Measurements from ENCODE around the gene SLC4A2. TPM values are rescaled to one million over a fixed set of nuclear protein-coding genes. Genes with fewer than 3 reads are reported as not detected.

The SLC4A2 gene
- total RNA-seq, 1 donor from 2014 or later, result 66.5 TPM

- no peak for DNase-seq (ENCODE audit: extremely low spot score in 2 of 2)
- H3K27me3 ChIP-seq, result no peaks in the 10 kb centered on the region
- H3K27ac ChIP-seq, result no peak overlapping the region
- intact Hi-C loops (cut with DNase I), result no loop called here
- H3K36me3 ChIP-seq, result peaks cover 0 to 23% of the 10 kb centered on the region in 2 donors
- no peak for TF ChIP-seq POLR2A (IDR thresholded peaks at IDR 0.05)
- no peak for TF ChIP-seq CTCF (IDR thresholded peaks at IDR 0.05)
- TF ChIP-seq POLR2AphosphoS5 (IDR thresholded peaks at IDR 0.05; ENCODE audit: insufficient read depth in 1 of 2, low read depth in 1 of 2), result no peak
- peaks cover 21% of the 10 kb centered on the region for H3K4me1 ChIP-seq
- no peaks in the 10 kb centered on the region for H3K9me3 ChIP-seq
- H3K4me3 ChIP-seq, result no peak overlapping the region
Measured at GRCh38 chr7:151031011-151031410, 28.4 kb upstream of the SLC4A2 start.

GRCh38 chr7:151032936-151033863 lies 26.2 kb upstream of the SLC4A2 start:
- Histone ChIP-seq H3K36me3 (peaks cover 0 to 33% of the 10 kb centered on the region in 2 donors), H3K27ac (no peak overlapping the region)
- intact Hi-C loops (cut with DNase I), result no loop called here

GRCh38 chr7:151033864-151034249 lies 25.5 kb upstream of the SLC4A2 start:
- Histone ChIP-seq H3K27me3 (no peaks in the 10 kb centered on the region), H3K4me3 (no peak overlapping the region), H3K36me3 (peaks cover 0 to 33% of the 10 kb centered on the region in 2 donors), H3K27ac (no peak overlapping the region), H3K4me1 (peaks cover 17% of the 10 kb centered on the region), H3K9me3 (no peaks in the 10 kb centered on the region)
- TF ChIP-seq POLR2A (IDR thresholded peaks at IDR 0.05), result no peak
- TF ChIP-seq POLR2AphosphoS5 (IDR thresholded peaks at IDR 0.05; ENCODE audit: insufficient read depth in 1 of 2, low read depth in 1 of 2), result no peak
- no peak for DNase-seq (ENCODE audit: extremely low spot score in 2 of 2)
- intact Hi-C loops (cut with DNase I), result no loop called here

More at GRCh38 chr7:151032936-151033863, 26.2 kb upstream of the SLC4A2 start:
- Histone ChIP-seq H3K4me3 (no peak overlapping the region), H3K9me3 (no peaks in the 10 kb centered on the region), H3K27me3 (no peaks in the 10 kb centered on the region), H3K4me1 (peaks cover 13% of the 10 kb centered on the region)
- TF ChIP-seq CTCF (IDR thresholded peaks at IDR 0.05) (no peak), POLR2AphosphoS5 (IDR thresholded peaks at IDR 0.05; ENCODE audit: insufficient read depth in 1 of 2, low read depth in 1 of 2) (no peak), POLR2A (IDR thresholded peaks at IDR 0.05) (no peak)
- DNase-seq (ENCODE audit: extremely low spot score in 2 of 2), result no peak

GRCh38 chr7:151034312-151035025 lies 24.9 kb upstream of the SLC4A2 start:
- no peak for TF ChIP-seq POLR2AphosphoS5 (IDR thresholded peaks at IDR 0.05; ENCODE audit: insufficient read depth in 1 of 2, low read depth in 1 of 2)
- TF ChIP-seq POLR2A (IDR thresholded peaks at IDR 0.05), result no peak
- no peak for TF ChIP-seq CTCF (IDR thresholded peaks at IDR 0.05)
- no peaks in the 10 kb centered on the region for H3K27me3 ChIP-seq
- DNase-seq (ENCODE audit: extremely low spot score in 2 of 2), result no peak
- peaks cover 17% of the 10 kb centered on the region for H3K4me1 ChIP-seq
- no peak overlapping the region for H3K27ac ChIP-seq
- H3K9me3 ChIP-seq, result no peaks in the 10 kb centered on the region
- intact Hi-C loops (cut with DNase I), result no loop called here
- H3K4me3 ChIP-seq, result no peak overlapping the region
- peaks cover 0 to 33% of the 10 kb centered on the region in 2 donors for H3K36me3 ChIP-seq

GRCh38 chr7:151035026-151035717 lies 24.2 kb upstream of the SLC4A2 start:
- Histone ChIP-seq H3K4me3 (no peak overlapping the region), H3K36me3 (peaks cover 0 to 33% of the 10 kb centered on the region in 2 donors), H3K4me1 (peaks cover 20% of the 10 kb centered on the region), H3K9me3 (no peaks in the 10 kb centered on the region), H3K27ac (no peak overlapping the region), H3K27me3 (no peaks in the 10 kb centered on the region)
- TF ChIP-seq CTCF (IDR thresholded peaks at IDR 0.05) (no peak), POLR2AphosphoS5 (IDR thresholded peaks at IDR 0.05; ENCODE audit: insufficient read depth in 1 of 2, low read depth in 1 of 2) (no peak), POLR2A (IDR thresholded peaks at IDR 0.05) (no peak)
- no peak for DNase-seq (ENCODE audit: extremely low spot score in 2 of 2)
- intact Hi-C loops (cut with DNase I), result no loop called here
